K562 (cell line): ENCODE data around the gene SNX10. TPM values are rescaled to one million over a fixed set of nuclear protein-coding genes. Genes with fewer than 3 reads are reported as not detected.

Experiments used
- ATAC-seq: fragments of 200-7000 bp; cut with Tn5 transposase; 3 replicates; pipeline ENCODE4 v1.9.1; 2020; ENCODE audit warnings: moderate library complexity
- BruUV-seq: library from RNA; stranded (reverse); fragments of 400-500 nt; replicated peaks from 2 replicates; lab custom pipeline; 2021; lab: Mats Ljungman, UMichigan
- CTCF ChIA-PET: fragments of 300-600 bp; formaldehyde crosslinking; extraction: SDS; loops from one replicate; lab custom pipeline; 2021; ENCODE audit warnings: low intra/inter-chr PET ratio; lab: Yijun Ruan, JAX
- POLR2A ChIA-PET: fragments of 300-600, 350-650 bp; sonication (Branson Sonifier 250); formaldehyde crosslinking; extraction: SDS; loops from one replicate; lab custom pipeline; 2021; ENCODE audit warnings: antibody characterized with exemption, inconsistent platforms; lab: Yijun Ruan, JAX
- DNase-seq, 4 experiments: peaks; one replicate each; pipeline versions ENCODE4 v3.0.0 to v3.0.0-alpha.2; 2011 to 2018; ENCODE audit warnings: low spot score in 3 of 4, mixed read lengths in 3 of 4; ENCODE audit errors: extremely low read depth in 1 of 4
- FAIRE-seq: peaks from 2 replicates; lab custom pipeline; 2011; peaks lifted over from hg19 to GRCh38; lab: Jason Lieb, UNC
- H2AFZ ChIP-seq: 2 replicates; pipeline ENCODE4 v1.6.0; 2011; ENCODE audit warnings: low read depth, low read length, control low read depth, inconsistent platforms
- H3K27ac ChIP-seq: fragments of 200-600 bp; 3 replicates; pipeline ENCODE4 v1.8.0; 2011; ENCODE audit warnings: low read depth, mild to moderate bottlenecking, control low read depth, inconsistent platforms, low read length, moderate library complexity, mixed read lengths; ENCODE audit errors: extremely low read depth
- H3K27me3 ChIP-seq, 2 experiments: fragments of 300-600 bp in 1 of 2; 2 replicates in 1 of 2; 3 replicates in 1 of 2; pipeline versions ENCODE4 v1.6.0 to v1.8.0; 2011; ENCODE audit warnings: inconsistent platforms in 2 of 2, low read length in 2 of 2, mild to moderate bottlenecking in 1 of 2, mixed read lengths in 1 of 2, moderate library complexity in 1 of 2; ENCODE audit not compliant: control insufficient read depth in 2 of 2, insufficient read depth in 2 of 2
- H3K36me3 ChIP-seq: fragments of 300-600 bp; 3 replicates; pipeline ENCODE4 v1.8.0; 2011; ENCODE audit warnings: mild to moderate bottlenecking, low read length, inconsistent platforms; ENCODE audit not compliant: control insufficient read depth, insufficient read depth
- H3K4me1 ChIP-seq, 2 experiments: fragments of 200-600 bp in 1 of 2; replicated peaks in 1 of 2; 2 replicates in 1 of 2; 3 replicates in 1 of 2; pipeline versions ENCODE4 v1.5.1 to v1.8.0; 2011; ENCODE audit warnings: inconsistent platforms in 2 of 2, low read length in 2 of 2, mild to moderate bottlenecking in 1 of 2, mixed read lengths in 1 of 2, moderate library complexity in 1 of 2; ENCODE audit not compliant: control insufficient read depth in 2 of 2, insufficient read depth in 2 of 2
- H3K4me2 ChIP-seq: 2 replicates; pipeline ENCODE4 v1.6.1; 2011; ENCODE audit warnings: low read length, control low read depth, inconsistent platforms, mixed read lengths; ENCODE audit not compliant: insufficient read depth
- H3K4me3 ChIP-seq: fragments of 200-600 bp; sonication (generic), shearing (Covaris generic); 2 replicates; pipeline ENCODE4 v1.5.1; 2016; ENCODE audit warnings: control low read depth, inconsistent platforms
- H3K79me2 ChIP-seq: fragments of 200-600 bp; 3 replicates; pipeline ENCODE4 v1.8.0; 2011; ENCODE audit warnings: low read length, inconsistent platforms; ENCODE audit not compliant: control insufficient read depth, insufficient read depth
- H3K9ac ChIP-seq, 2 experiments: 2 replicates each; pipeline versions ENCODE4 v1.6.0 to v1.6.1; 2011; ENCODE audit warnings: low read depth in 2 of 2, low read length in 2 of 2, control low read depth in 1 of 2, inconsistent platforms in 1 of 2, mild to moderate bottlenecking in 1 of 2, mixed read lengths in 1 of 2; ENCODE audit not compliant: insufficient read depth in 1 of 2
- H3K9me1 ChIP-seq: one replicate; pipeline ENCODE4 v1.6.0; 2011; ENCODE audit warnings: inconsistent platforms, mild to moderate bottlenecking, low read length, moderate library complexity; ENCODE audit not compliant: control insufficient read depth, insufficient read depth
- H3K9me3 ChIP-seq: replicated peaks from 2 replicates; pipeline ENCODE4 v1.5.1; 2011; ENCODE audit warnings: low read depth, low read length, inconsistent platforms; ENCODE audit not compliant: control insufficient read depth, insufficient read depth
- H4K20me1 ChIP-seq: replicated peaks from 2 replicates; pipeline ENCODE4 v1.6.1; 2011; ENCODE audit warnings: low read length, inconsistent platforms, mixed read lengths; ENCODE audit not compliant: control insufficient read depth, insufficient read depth
- FOSL1 ChIP-seq: fragments of 200-800 bp; sonication (Bioruptor generic); conservative IDR thresholded peaks from 2 replicates; pipeline ENCODE4 v1.6.1; 2016; ENCODE audit warnings: missing genetic modification characterization, missing compliant biosample characterization
- HMBOX1 ChIP-seq: sonication (generic); IDR thresholded peaks from 2 replicates; pipeline ENCODE4 v1.6.1; 2016
- MAFG ChIP-seq: fragments of 450-650 bp; conservative IDR thresholded peaks from 2 replicates; pipeline ENCODE4 v1.6.1; 2016; ENCODE audit warnings: missing genetic modification characterization, missing compliant biosample characterization
- NFE2 ChIP-seq: IDR thresholded peaks from 2 replicates; pipeline ENCODE4 v1.6.1; 2014; ENCODE audit warnings: antibody characterized with exemption, low read depth
- PHF20 ChIP-seq: fragments of 450-650 bp; IDR thresholded peaks from 2 replicates; pipeline ENCODE4 v1.6.1; 2018; ENCODE audit not compliant: partially characterized antibody
- in situ Hi-C: fragments of 300-500 bp; cut with MboI; formaldehyde crosslinking; loops from 4 replicates; pipeline ENCODE4 v1.15.0; 2018; ENCODE audit warnings: inconsistent platforms, mixed read lengths
- intact Hi-C: fragments of 100-400 bp; cut with micrococcal nuclease; formaldehyde crosslinking; loops from 2 replicates; pipeline ENCODE4 v1.14.2; 2022
- polyA plus RNA-seq, 8 experiments: library from polyadenylated mRNA; depleted of rRNA in 4 of 8; stranded (reverse) in 5 of 8; unstranded in 3 of 8; fragments of >200 nt; fragmentation: Nextera tagmentation in 2 of 8; fragmentation: Illumina TruSeq in 1 of 8; extraction: Ambion mirVana in 2 of 8; extraction: Trizol in 1 of 8; gene quantifications; 2 replicates each; pipeline versions ENCODE4 v1.2.1 to v1.2.3, GENCODE V29; 2011 to 2014; ENCODE audit warnings: inconsistent platforms in 1 of 8, missing spikeins in 1 of 8
- total RNA-seq, 7 experiments: library from RNA; depleted of rRNA in 6 of 7; stranded (reverse); fragments of >200 nt in 6 of 7; fragmentation: Illumina TruSeq in 2 of 7; extraction: Trizol in 2 of 7; gene quantifications; 2 replicates each; pipeline versions ENCODE4 v1.2.1 to v1.2.3, GENCODE V29; 2011 to 2021; ENCODE audit warnings: low replicate concordance in 1 of 7

SNX10 gene
- total and polyA plus RNA-seq, 9 of the 15 experiments (the other 6 are each of a cell fraction or from before 2014, with no cell fraction given) = 6.9 to 16.5 (median 11.5) TPM

GRCh38 chr7:26365901-26366275, 74.2 kb downstream of the SNX10 start:
- in situ Hi-C loops = loop anchor here (5.0 kb wide), 4 partner anchors 274 to 801 kb away; partner anchors contain the start of gene HOXA9
- H3K36me3 ChIP-seq = peaks cover 8% of the 10 kb centered on the region; the same call in 2 of the 3 replicates
- H3K4me2 ChIP-seq = no peak overlapping the region
- no peaks in the 10 kb centered on the region; a peak in 1 of 5 replicates for H3K4me1 ChIP-seq
- TF ChIP-seq HMBOX1 = peak; percentile 84
- TF ChIP-seq NFE2 = peak; percentile 24; the same call in 1 of the 2 replicates
- TF ChIP-seq MAFG (tag) = peak; percentile 56; the same call in 1 of the 2 replicates
- TF ChIP-seq PHF20 = no peak
- peak; percentile 67 for TF ChIP-seq FOSL1 (tag)
- ChIA-PET POLR2A (interaction anchor here (1.0 to 2.0 kb wide), 4 partner anchors 10 to 472 kb away, joined by 4 to 11 read pairs (median 7); partner anchors contain the start of gene HNRNPA2B1), CTCF (interaction anchor here (0.6 to 3.7 kb wide), 10 partner anchors 74 to 526 kb away, joined by 3 to 27 read pairs (median 6); partner anchors contain the start of genes CBX3 and SNX10)
- H2AFZ ChIP-seq = no peak overlapping the region
- H3K9ac ChIP-seq = no peak overlapping the region
- H4K20me1 ChIP-seq = no peaks in the 10 kb centered on the region
- H3K4me3 ChIP-seq = no peak overlapping the region
- ATAC-seq (no peak), FAIRE-seq (no peak), DNase-seq (no peak)
- BruUV-seq = no TSS peak
- H3K27ac ChIP-seq = no peak overlapping the region
- H3K79me2 ChIP-seq = no peaks in the 10 kb centered on the region
- H3K9me3 ChIP-seq = no peaks in the 10 kb centered on the region
- intact Hi-C loops = loop anchor here (1.0 to 10.0 kb wide), 5 partner anchors 75 to 511 kb away; partner anchors contain the start of genes CBX3, HNRNPA2B1 and SNX10
- no peaks in the 10 kb centered on the region for H3K27me3 ChIP-seq
- H3K9me1 ChIP-seq = no peaks in the 10 kb centered on the region
